CD1c-positive myeloid dendritic cell (primary cell): Measurements from ENCODE around the gene LAMB4.

ENCODE experiments used
- DNase-seq: peaks from one replicate; pipeline ENCODE4 v3.0.0-alpha.2; 2016; ENCODE audit errors: extremely low spot score

Gene LAMB4

DNA sequence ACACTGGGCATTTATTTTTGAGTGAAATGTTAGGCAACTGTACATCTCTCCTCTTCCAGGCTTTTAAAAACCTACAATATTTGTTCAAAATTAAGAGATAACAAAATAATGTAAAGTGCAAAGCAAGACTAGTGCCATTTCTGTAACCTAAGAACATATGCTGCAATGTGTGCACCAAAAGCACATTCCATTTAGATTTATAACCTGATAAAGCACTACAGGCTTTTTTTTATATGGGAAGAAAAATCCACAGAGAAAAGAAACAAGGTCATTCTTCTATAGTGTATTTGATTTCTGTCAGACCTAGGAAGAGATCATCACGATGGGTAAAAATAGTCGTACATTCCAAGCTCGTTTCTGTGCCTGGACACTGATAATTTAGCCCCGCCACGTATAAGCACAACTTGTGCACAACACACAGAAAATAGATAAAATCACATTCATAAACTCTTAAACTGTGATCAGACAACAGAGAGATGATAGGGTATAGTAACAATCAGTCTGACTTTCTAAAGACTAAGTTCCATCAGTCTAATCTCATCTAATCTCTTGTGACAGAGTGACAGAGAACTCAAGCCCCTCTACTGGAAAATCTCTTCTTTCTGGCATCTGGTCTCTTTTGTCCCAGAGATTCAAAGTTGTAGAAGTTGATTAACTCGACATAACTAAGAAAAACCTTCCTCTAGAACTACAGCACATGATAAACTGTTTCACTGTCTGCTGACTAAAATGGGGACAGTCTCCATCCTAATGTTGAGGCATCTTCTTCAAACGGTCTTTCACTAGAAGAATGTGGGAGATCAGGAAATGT, 133.9 kb downstream of the LAMB4 start:
- no peak for DNase-seq

- no peak for DNase-seq
Measured at GRCh38 chr7:107995184-107996071, 134.7 kb downstream of the LAMB4 start.

DNA sequence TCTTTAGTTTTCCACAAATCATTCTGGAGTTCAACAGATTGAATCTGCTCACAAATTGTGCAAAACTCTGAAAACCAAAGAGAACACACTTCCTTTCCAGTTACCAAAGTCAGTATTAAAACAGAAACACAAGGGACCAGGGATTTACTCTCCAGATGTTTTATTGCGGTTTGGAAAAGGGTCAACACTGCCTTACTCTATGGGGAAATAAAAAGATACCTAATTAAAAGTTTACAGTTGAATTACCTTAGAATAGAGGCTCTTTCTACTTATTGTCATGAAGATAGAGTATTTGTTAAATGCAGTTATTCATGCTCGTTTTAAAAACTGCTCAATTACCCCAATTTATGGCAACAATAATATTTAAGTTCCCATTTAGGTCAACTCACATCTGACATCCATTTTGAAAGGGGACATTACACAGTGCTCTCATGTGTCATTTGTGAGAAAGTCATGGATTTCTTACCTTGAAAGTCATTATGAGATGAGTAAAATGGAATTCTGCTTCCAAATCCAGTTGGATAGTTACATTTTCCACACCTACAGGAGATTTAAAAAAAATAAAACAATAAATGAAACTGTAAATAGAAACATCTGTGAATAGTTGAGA, 135.6 kb downstream of the LAMB4 start:
- no peak for DNase-seq

- DNase-seq = no peak
Measured at GRCh38 chr7:107993891-107994291, 136.3 kb downstream of the LAMB4 start.

GRCh38 chr7:107989618-107990373, 140.4 kb downstream of the LAMB4 start:
- no peak for DNase-seq

GRCh38 chr7:107982918-107983389, 147.2 kb downstream of the LAMB4 start:
- no peak for DNase-seq

DNA sequence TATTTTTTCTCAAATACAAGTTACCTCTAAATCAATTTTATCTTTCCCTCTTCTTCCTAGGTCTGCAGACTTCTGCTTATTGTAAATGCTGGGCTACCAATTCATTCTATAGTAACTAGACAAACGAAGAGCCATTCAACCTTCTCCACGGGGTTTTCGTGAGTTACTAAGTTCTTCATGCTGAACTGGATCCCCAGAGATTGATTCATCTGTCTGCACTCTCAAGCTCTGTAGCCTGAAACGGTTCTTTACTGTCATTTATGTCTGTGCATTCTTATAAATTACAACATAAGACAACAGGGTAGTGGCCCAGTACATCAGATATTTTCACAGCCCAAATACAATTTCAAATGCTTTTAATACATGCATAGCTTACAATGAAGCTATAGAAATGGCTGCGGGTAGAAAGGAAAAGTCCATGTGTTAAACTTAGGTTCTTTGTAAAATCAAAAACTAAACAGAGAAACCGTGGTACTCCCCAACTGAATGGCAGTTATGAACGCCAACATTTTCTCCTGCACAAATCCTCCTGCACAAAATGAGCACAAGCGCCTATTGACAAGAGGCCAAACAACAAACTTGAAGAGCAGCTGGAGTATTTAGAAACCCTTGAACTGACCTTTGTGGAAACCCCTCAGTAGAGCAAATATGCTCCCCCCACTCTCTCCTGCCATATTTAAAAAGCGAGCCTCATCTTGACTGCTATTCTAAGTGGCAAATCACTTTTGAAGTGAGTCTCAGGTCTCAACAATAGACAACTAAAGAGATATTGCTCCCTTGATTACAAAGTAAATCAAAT, 147.9 kb downstream of the LAMB4 start:
- DNase-seq = no peak

- DNase-seq = no peak
Measured at GRCh38 chr7:107981466-107981865, 148.7 kb downstream of the LAMB4 start.

DNA sequence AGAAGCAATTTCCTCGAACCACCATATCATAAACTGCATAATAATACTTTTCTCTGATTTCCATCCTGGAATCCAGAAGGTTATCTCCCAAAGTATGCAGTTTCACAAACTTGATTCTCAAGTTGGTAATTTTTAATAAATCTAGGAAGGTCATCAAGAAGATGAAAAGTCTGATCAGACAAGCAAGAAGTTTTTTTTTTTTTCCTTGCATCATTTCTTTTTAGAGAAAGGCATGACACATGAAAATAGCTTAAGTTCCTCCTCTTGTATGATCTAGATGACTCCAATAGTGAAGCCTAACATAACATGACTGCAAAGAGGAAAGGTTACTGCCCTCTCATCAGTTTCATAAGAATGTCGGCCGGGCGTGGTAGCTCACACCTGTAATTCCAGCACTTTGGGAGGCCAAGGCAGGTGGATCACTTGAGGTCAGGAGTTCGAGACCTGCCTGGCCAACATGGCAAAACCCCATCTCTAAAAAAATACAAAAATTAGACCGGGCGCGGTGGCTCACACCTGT, 149.4 kb downstream of the LAMB4 start:
- DNase-seq = no peak

GRCh38 chr7:107980171-107980570, 150.0 kb downstream of the LAMB4 start:
- DNase-seq = no peak

DNA sequence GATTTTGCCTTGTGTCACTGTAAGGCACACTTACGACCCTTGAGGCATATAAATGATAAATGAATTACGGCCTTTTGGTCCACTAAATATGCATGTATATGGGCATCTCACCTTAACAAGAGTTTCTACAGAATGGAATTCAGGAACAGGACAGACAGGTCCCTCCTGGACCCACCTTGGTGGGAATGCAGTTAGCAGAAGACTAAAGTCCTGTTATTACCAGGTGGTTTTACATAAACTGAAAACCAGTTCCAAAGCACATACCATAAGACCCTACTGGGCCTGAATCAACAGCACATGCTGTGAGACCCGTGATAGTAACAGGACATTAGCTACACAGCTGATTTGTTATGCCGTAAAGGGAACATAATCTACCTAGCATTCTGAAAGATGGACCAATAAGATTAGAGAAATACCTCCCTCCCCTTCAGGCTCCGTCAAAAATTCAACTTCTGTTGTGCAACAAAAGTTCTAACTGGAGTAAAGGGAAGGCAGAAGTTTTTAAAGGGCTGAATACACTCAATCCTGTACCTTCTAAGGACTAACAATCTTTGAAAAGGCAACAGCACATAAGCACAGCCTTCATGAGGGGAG, 151.2 kb downstream of the LAMB4 start:
- no peak for DNase-seq

DNA sequence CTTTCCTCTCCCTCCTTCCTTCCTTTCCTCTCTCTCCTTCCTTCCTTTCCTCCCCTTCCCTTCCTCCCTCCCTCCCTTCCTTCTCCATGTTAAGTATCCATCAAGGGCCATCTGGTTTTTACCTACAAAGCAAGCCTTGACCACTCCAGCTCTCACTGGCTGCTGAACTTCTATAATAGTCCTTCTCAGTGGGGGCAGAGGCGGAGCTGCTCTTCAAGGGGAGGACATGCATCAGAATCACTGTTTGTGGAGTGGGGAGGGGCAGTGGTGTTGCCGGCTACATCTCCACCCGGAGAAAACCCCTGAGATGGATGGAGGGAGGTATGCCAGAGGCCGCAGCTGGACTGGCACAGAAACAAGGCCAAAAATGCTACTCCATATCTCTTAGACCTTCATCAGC, 153.1 kb downstream of the LAMB4 start:
- DNase-seq = no peak

GRCh38 chr7:107976620-107977019, 153.5 kb downstream of the LAMB4 start:
- DNase-seq = no peak

GRCh38 chr7:107975394-107976013, 154.7 kb downstream of the LAMB4 start:
- no peak for DNase-seq

- no peak for DNase-seq
Measured at GRCh38 chr7:107973861-107974260, 156.3 kb downstream of the LAMB4 start.
